HEK293T (cell line): ENCODE data around the gene ANKRD11.

Experiments
- ARNT ChIP-seq: fragments of 450-650 bp; IDR thresholded peaks from 2 replicates; pipeline ENCODE4 v1.6.1; 2017; ENCODE audit warnings: mild to moderate bottlenecking
- LEF1 ChIP-seq: fragments of 450-650 bp; IDR thresholded peaks from 2 replicates; pipeline ENCODE4 v1.6.1; 2017; ENCODE audit warnings: mild to moderate bottlenecking, borderline replicate concordance

- TF ChIP-seq LEF1 (no peak), ARNT (no peak)
Observed at GRCh38 chr16:89222931-89223330, 267.4 kb downstream of the ANKRD11 start.
